ENCODE results near the gene ATL1.

- TF ChIP-seq EZH2 (IDR thresholded peaks at IDR 0.05; ENCODE audit: low read depth, low read length, severe bottlenecking) (no peak), CTCF (IDR thresholded peaks at IDR 0.05; ENCODE audit: control extremely low read depth in 1 of 3, insufficient read depth in 1 of 3, low read depth in 1 of 3, low read length in 3 of 3) (no peak), CBX8 (IDR thresholded peaks at IDR 0.05; ENCODE audit: borderline replicate concordance, low read depth, low read length) (no peak), TAF1 (IDR thresholded peaks at IDR 0.05; ENCODE audit: low read depth, low read length) (no peak), RNF2 (IDR thresholded peaks at IDR 0.05; ENCODE audit: borderline replicate concordance, low read depth, low read length, missing control alignments, poor library complexity, severe bottlenecking) (no peak)
These were observed 9.8 kb downstream of the ATL1 start for GRCh38 chr14:50569714-50570274.

All from H1 (cell line).